ENCODE data around the gene GABRE. TPM values are rescaled to one million over a fixed set of nuclear protein-coding genes. Genes with fewer than 3 reads are reported as not detected.

GABRE gene
- total RNA-seq: under 0.01 TPM

- DNase-seq (ENCODE audit: low read depth in 2 of 3, low spot score in 2 of 3): peak in 2 of 3 donors; percentile 1 to 6
Measured at GRCh38 chrX:151974336-151975227, at the start of gene GABRE. Gene GABRE, minus strand, starts transcription at chrX:151974676. Its CDS starts 51 bp downstream, at chrX:151974625.

GRCh38 chrX:152020888-152021287 is 46.4 kb upstream of the GABRE start:
- no peak for DNase-seq (ENCODE audit: low read depth in 2 of 3, low spot score in 2 of 3)

DNA sequence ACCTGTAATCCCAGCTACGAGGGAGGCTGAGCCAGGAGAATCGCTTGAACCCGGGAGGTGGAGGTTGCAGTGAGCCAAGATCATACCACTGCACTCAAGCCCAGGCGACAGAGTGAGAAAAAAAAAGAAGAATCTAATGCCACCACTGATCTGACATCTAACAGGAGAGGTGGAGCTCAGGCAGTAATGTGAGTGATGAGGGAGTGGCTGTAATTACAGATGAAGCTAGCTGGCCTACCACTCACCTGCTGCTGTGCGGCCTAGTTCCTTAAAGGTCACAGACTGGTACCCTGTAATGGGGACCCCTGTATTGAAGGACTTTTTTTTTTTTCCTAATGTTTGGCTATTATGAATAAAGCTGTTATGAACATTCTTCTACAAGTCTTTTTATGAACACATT is 25.3 kb upstream of the GABRE start:
- DNase-seq (ENCODE audit: low read depth in 2 of 3, low spot score in 2 of 3): no peak

DNA sequence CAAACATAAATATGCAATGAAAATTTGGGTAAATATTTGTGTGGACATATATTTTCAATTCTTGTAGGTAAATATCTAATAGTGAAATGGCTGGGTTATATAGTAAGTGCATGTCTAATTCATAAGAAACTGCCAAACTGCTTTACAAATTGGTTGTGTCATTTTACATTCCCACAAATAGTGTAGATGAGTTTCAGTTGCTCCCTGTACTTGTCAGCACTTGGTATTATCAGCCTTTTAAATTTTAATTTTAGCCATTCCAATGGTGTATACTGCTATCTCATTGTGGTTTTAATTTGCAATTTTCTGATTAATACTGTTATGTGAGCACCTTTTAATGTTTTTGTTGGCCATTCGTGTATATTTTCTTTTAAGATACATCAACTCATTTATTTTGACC is 23.1 kb upstream of the GABRE start:
- no peak for DNase-seq (ENCODE audit: low read depth in 2 of 3, low spot score in 2 of 3)

GRCh38 chrX:151996347-151996746 is 21.9 kb upstream of the GABRE start:
- DNase-seq (ENCODE audit: low read depth in 2 of 3, low spot score in 2 of 3): no peak

- DNase-seq (ENCODE audit: low read depth in 2 of 3, low spot score in 2 of 3): no peak
Measured at GRCh38 chrX:151994476-151994875, 20.0 kb upstream of the GABRE start.

- no peak for DNase-seq (ENCODE audit: low read depth in 2 of 3, low spot score in 2 of 3)
Measured at GRCh38 chrX:151988706-151989299, 14.3 kb upstream of the GABRE start.

DNA sequence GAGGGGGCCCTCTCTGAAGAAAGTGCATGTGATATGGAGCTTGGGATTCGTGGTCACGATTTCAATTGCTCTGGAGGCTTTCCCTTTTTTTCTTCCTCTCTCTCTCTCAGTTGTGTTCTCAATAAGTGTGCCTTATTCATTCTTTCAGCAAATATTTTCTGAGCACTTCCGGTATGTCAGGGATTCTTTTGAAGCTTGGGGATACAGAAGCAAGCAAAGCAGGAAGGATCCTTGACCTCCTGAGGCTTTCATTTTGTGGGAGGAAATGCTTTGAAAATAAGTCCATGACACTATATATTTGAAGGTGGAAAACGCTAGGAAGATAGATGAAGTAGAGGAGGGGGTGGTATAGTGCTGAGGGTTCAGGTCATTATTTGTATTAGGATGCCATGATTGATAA is 12.6 kb upstream of the GABRE start:
- no peak for DNase-seq (ENCODE audit: low read depth in 2 of 3, low spot score in 2 of 3)

DNA sequence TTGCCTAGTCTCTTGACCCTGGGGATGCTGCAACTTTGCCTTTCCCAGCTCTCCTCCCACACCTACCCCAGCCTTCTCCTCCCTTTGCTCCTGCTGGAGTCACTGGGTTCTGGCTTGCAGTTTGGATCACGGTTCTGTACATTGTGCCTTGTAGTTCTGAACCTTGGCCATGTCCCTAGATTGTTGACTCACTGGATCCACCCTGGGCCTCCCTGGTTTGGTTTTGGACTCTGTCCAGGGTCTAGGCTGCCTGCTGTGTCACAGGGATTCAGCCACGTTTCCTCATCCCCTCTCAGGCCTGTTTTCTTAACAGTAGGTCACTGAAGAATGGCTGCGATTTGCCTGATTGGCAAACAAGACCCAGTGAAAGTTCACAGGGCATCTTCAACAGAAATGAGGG is 11.5 kb upstream of the GABRE start:
- no peak for DNase-seq (ENCODE audit: low read depth in 2 of 3, low spot score in 2 of 3)

DNA sequence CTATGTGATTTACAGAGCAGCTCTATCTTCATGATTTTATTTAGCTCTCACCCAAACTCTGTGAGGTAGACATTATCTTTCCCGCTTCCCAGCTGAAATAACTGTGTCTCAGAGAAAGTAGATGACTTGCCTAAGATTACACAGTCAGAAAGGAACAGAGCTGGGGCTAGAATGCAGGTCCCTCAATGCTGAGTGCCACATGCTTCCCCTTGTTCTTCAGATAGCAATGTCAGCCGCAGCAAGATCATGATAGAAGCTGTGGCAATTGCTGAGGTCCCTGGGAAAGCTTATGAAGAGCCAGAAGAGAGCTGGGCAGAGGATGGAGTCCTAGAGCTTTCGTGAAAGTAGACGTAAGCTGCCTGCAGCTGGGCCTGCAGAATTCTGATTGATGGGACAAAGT is 11.1 kb upstream of the GABRE start:
- no peak for DNase-seq (ENCODE audit: low read depth in 2 of 3, low spot score in 2 of 3)

DNA sequence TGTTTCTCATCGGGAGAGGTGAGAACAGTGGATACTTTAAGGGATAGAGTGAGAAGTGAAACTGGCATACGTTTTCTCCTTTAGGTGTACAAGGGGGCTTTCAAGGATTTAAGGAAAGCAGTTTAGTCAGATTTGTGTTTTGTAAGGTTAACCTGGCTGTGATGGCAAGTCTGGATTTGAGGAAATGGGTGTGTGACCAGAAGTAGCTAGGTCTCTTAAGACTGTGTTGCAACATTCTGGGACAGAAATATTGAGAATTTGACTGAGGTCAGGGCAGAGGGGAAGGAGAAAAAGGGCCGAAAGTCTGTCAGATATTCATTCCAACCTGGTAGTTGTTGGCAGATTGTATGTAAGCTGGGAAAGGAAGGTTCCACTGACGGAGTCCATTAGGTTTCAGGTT is 10.4 kb upstream of the GABRE start:
- DNase-seq (ENCODE audit: low read depth in 2 of 3, low spot score in 2 of 3): no peak

DNA sequence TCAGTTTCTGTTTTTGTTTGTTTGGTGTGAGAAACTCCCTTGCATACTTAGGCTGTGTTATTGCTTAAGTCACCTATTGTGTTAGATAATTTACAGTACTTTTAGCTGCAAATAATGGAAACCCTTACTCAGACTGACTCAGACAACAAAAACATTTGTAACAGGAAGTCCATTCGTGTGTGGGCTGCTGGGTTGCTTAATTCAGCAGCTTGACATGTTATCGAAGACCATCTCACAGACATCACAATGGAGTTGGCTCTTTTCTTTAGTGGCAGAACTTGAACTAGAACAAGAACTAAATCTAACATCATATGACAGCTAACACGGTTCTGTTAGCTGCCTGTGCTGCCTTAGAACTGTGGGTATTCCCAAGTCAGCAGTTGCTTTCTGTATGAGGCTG is 9.9 kb upstream of the GABRE start:
- no peak for DNase-seq (ENCODE audit: low read depth in 2 of 3, low spot score in 2 of 3)

GRCh38 chrX:151983186-151983585 is 8.7 kb upstream of the GABRE start:
- DNase-seq (ENCODE audit: low read depth in 2 of 3, low spot score in 2 of 3): no peak

GRCh38 chrX:151982222-151982621 is 7.7 kb upstream of the GABRE start:
- no peak for DNase-seq (ENCODE audit: low read depth in 2 of 3, low spot score in 2 of 3)

GRCh38 chrX:151981129-151981528 is 6.7 kb upstream of the GABRE start:
- no peak for DNase-seq (ENCODE audit: low read depth in 2 of 3, low spot score in 2 of 3)

- no peak for DNase-seq (ENCODE audit: low read depth in 2 of 3, low spot score in 2 of 3)
Measured at GRCh38 chrX:151977923-151978322, 3.4 kb upstream of the GABRE start.

DNA sequence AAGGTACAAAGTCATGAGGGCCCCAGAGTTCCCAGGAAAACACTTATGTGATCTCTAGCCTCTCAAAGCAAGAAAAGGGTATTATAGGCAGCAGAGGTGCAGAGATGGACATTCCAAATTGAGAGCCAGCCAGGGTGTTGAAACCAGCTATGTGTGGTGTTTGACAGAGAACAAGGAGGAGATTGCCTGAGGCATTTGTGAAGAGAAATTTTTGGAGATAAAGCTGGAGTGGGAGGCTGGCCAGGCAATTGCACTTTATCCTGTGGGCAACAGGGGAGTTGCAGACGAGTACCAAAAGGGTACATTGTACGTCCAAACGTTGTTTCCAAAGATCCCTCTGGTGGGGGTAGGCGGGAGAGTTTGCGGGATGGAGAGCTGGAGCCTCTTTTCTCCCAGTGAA is 2.5 kb upstream of the GABRE start:
- DNase-seq (ENCODE audit: low read depth in 2 of 3, low spot score in 2 of 3): no peak

DNA sequence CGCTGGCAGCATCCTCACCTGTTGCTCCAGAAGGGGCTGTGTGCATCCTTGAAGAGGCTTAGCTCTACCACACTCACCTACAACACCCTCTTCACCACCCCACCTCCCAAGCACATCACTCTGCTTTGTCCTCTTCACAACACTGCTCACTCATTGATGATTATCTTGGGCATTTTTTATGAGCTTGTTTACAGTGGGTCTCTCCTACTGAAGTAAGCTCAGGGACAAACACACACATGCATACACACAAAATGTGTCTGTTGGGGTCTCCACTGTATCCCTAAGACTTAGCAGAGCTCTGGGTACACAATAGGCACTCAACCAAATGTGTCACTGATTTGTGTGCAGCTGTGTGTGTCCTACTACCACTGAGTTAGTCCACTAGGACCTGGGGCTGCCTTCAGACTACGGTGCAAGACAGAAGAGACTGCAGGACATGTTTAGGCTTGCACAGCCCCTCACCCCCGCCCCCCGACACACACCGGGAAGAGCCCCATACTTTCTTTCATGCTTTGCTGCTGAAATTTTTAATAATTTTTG is 1.3 kb upstream of the GABRE start:
- DNase-seq (ENCODE audit: low read depth in 2 of 3, low spot score in 2 of 3): no peak

GRCh38 chrX:151975228-151975593 is 735 bp upstream of the GABRE start:
- no peak for DNase-seq (ENCODE audit: low read depth in 2 of 3, low spot score in 2 of 3)

DNA sequence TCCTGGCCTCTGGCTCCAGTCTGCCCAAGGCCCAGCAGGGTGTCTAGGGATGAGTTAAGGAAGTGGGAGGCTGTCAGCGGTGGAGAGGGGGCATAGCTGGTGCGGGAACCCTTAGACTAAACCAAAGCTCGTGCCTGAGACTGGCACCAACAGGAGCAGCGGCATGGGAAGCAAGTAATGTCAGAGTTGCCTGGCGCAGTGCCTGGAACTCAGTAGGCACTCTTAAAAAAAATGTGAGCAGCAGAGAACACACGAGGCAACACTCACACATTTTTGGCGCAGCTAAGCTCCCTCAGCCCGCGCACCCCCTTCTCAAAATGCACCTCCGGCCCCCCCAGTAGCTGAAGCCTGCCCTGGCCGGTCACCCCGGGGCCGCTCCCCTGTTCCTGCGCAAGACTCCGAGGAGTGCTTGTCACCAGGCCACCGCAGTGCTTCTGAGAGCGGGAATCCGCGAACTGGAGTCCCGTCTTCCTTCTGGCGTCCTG is 583 bp downstream of the GABRE start:
- DNase-seq (ENCODE audit: low read depth in 2 of 3, low spot score in 2 of 3): no peak

GRCh38 chrX:151973060-151973661 is 1.3 kb downstream of the GABRE start:
- no peak for DNase-seq (ENCODE audit: low read depth in 2 of 3, low spot score in 2 of 3)

- no peak for DNase-seq (ENCODE audit: low read depth in 2 of 3, low spot score in 2 of 3)
Measured at GRCh38 chrX:151970661-151971060, 3.8 kb downstream of the GABRE start.
